NB4 (cell line): ENCODE results near the gene CDC42EP1.
"Not testable (repeated sequence)": the region's sequence is repeated elsewhere in the genome, so short reads cannot be mapped to it uniquely, and the experiment has no call there.

Source experiments
- DNase-seq: peaks from one replicate; pipeline ENCODE4 v3.0.0; 2010; ENCODE audit warnings: low read depth
- H3K4me3 ChIP-seq: one replicate; pipeline ENCODE4 v1.5.1; 2011; ENCODE audit warnings: mild to moderate bottlenecking, low read depth, low read length, moderate library complexity
- CTCF ChIP-seq: IDR thresholded peaks from one replicate; pipeline ENCODE4 v1.5.1; 2012; ENCODE audit warnings: low read depth, low read length
- MAX ChIP-seq: IDR thresholded peaks from 2 replicates; pipeline ENCODE4 v1.6.1; 2011; ENCODE audit warnings: low read depth, low read length
- MYC ChIP-seq: IDR thresholded peaks from 2 replicates; pipeline ENCODE4 v1.6.1; 2011; ENCODE audit warnings: low read depth, low read length
- POLR2A ChIP-seq: IDR thresholded peaks from 2 replicates; pipeline ENCODE4 v1.6.1; 2011; ENCODE audit warnings: mild to moderate bottlenecking; ENCODE audit not compliant: insufficient read length; ENCODE audit errors: extremely low read depth

The CDC42EP1 gene

GRCh38 chr22:37578002-37578401 is 17.7 kb downstream of the CDC42EP1 start:
- no peak overlapping the region for H3K4me3 ChIP-seq
- TF ChIP-seq CTCF = no peak
- TF ChIP-seq MAX = no peak
- no peak for TF ChIP-seq MYC
- TF ChIP-seq POLR2A = no peak

GRCh38 chr22:37581504-37581903 is 21.2 kb downstream of the CDC42EP1 start:
- H3K4me3 ChIP-seq = no peak overlapping the region
- TF ChIP-seq MYC (no peak), CTCF (no peak), POLR2A (no peak), MAX (no peak)
- peak; percentile 39 for DNase-seq

More at GRCh38 chr22:37578002-37578401, 17.7 kb downstream of the CDC42EP1 start:
- no peak for DNase-seq

- no peak for TF ChIP-seq POLR2A
- no peak for TF ChIP-seq MYC
- no peak for TF ChIP-seq CTCF
- no peak for DNase-seq
- no peak overlapping the region for H3K4me3 ChIP-seq
Observed at GRCh38 chr22:37582526-37582925, 22.2 kb downstream of the CDC42EP1 start.

- H3K4me3 ChIP-seq = no peak overlapping the region
- no peak for TF ChIP-seq MYC
- TF ChIP-seq CTCF = no peak
- TF ChIP-seq POLR2A = no peak
- TF ChIP-seq MAX = no peak
- DNase-seq = no peak
Observed at GRCh38 chr22:37588546-37589215, 28.4 kb downstream of the CDC42EP1 start.

GRCh38 chr22:37589636-37590035 is 29.4 kb downstream of the CDC42EP1 start:
- DNase-seq = no peak
- TF ChIP-seq MAX (no peak), CTCF (no peak), POLR2A (no peak)
- no peak overlapping the region for H3K4me3 ChIP-seq

GRCh38 chr22:37591081-37591480 is 30.8 kb downstream of the CDC42EP1 start:
- not testable (repeated sequence) for H3K4me3 ChIP-seq, DNase-seq
